PC-3 (cell line): ENCODE data around the gene DOC2B.

Source experiments
- EZH2 ChIP-seq: fragments of 300-600 bp; sonication (generic); IDR thresholded peaks from one replicate; pipeline ENCODE4 v1.6.1; 2017; ENCODE audit warnings: antibody characterized with exemption, mild to moderate bottlenecking, low read length; ENCODE audit not compliant: unreplicated experiment
- EZH2phosphoT487 ChIP-seq: fragments of 300-600 bp; sonication (generic); IDR thresholded peaks from 2 replicates; pipeline ENCODE4 v1.6.1; 2018; ENCODE audit warnings: mild to moderate bottlenecking, antibody characterized with exemption, low read length, borderline replicate concordance
- TF ChIP-seq, protein P1 (sequence below): fragments of 300-600 bp; sonication (generic); conservative IDR thresholded peaks from 2 replicates; pipeline ENCODE4 v1.5.1; 2017; ENCODE audit warnings: antibody characterized with exemption, low read depth, mild to moderate bottlenecking, low read length

- TF ChIP-seq, protein P1, sequence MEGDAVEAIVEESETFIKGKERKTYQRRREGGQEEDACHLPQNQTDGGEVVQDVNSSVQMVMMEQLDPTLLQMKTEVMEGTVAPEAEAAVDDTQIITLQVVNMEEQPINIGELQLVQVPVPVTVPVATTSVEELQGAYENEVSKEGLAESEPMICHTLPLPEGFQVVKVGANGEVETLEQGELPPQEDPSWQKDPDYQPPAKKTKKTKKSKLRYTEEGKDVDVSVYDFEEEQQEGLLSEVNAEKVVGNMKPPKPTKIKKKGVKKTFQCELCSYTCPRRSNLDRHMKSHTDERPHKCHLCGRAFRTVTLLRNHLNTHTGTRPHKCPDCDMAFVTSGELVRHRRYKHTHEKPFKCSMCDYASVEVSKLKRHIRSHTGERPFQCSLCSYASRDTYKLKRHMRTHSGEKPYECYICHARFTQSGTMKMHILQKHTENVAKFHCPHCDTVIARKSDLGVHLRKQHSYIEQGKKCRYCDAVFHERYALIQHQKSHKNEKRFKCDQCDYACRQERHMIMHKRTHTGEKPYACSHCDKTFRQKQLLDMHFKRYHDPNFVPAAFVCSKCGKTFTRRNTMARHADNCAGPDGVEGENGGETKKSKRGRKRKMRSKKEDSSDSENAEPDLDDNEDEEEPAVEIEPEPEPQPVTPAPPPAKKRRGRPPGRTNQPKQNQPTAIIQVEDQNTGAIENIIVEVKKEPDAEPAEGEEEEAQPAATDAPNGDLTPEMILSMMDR, result no peak
- TF ChIP-seq EZH2phosphoT487, result no peak
- TF ChIP-seq EZH2, result no peak
Observed at GRCh38 chr17:179066-179432, 2.4 kb downstream of the DOC2B start.
